ENCODE results near the gene ZNF747.
"Not testable (repeated sequence)": the region's sequence is repeated elsewhere in the genome, so short reads cannot be mapped to it uniquely, and the experiment has no call there.

Gene ZNF747

GRCh38 chr16:30555315-30556124, 20.9 kb upstream of the ZNF747 start:
- Histone ChIP-seq H3K27me3 (ENCODE audit: control insufficient read depth, insufficient read depth, low read length) (no peaks in the 10 kb centered on the region), H3K36me3 (ENCODE audit: control insufficient read depth, low read depth, low read length) (peaks cover 10% of the 10 kb centered on the region), H3K4me1 (ENCODE audit: control insufficient read depth, low read depth, low read length) (peaks cover 6% of the 10 kb centered on the region), H3K27ac (ENCODE audit: low read length) (no peak overlapping the region), H3K4me3 (ENCODE audit: low read length) (no peak overlapping the region), H3K9ac (ENCODE audit: low read length) (no peak overlapping the region), H3K9me3 (ENCODE audit: control insufficient read depth, low read depth, low read length) (no peaks in the 10 kb centered on the region)

- Histone ChIP-seq H3K4me3 (ENCODE audit: low read length) (no peak overlapping the region), H3K27me3 (ENCODE audit: control insufficient read depth, insufficient read depth, low read length) (no peaks in the 10 kb centered on the region), H3K9ac (ENCODE audit: low read length) (no peak overlapping the region), H3K4me1 (ENCODE audit: control insufficient read depth, low read depth, low read length) (peaks cover 6% of the 10 kb centered on the region), H3K9me3 (ENCODE audit: control insufficient read depth, low read depth, low read length) (no peaks in the 10 kb centered on the region), H3K27ac (ENCODE audit: low read length) (no peak overlapping the region), H3K36me3 (ENCODE audit: control insufficient read depth, low read depth, low read length) (peaks cover 10% of the 10 kb centered on the region)
These were observed 20.1 kb upstream of the ZNF747 start for GRCh38 chr16:30554557-30555314.

GRCh38 chr16:30553393-30553899, 18.8 kb upstream of the ZNF747 start:
- Histone ChIP-seq H3K9ac (ENCODE audit: low read length) (no peak overlapping the region), H3K4me3 (ENCODE audit: low read length) (no peak overlapping the region), H3K27me3 (ENCODE audit: control insufficient read depth, insufficient read depth, low read length) (no peaks in the 10 kb centered on the region), H3K9me3 (ENCODE audit: control insufficient read depth, low read depth, low read length) (no peaks in the 10 kb centered on the region), H3K4me1 (ENCODE audit: control insufficient read depth, low read depth, low read length) (no peaks in the 10 kb centered on the region), H3K27ac (ENCODE audit: low read length) (no peak overlapping the region), H3K36me3 (ENCODE audit: control insufficient read depth, low read depth, low read length) (peaks cover 10% of the 10 kb centered on the region)

- no peak overlapping the region for H3K4me3 ChIP-seq (ENCODE audit: low read length)
- H3K4me1 ChIP-seq (ENCODE audit: control insufficient read depth, low read depth, low read length), result no peaks in the 10 kb centered on the region
- H3K27ac ChIP-seq (ENCODE audit: low read length), result no peak overlapping the region
These were observed 18.3 kb upstream of the ZNF747 start for GRCh38 chr16:30552956-30553355.

GRCh38 chr16:30551781-30552180, 17.1 kb upstream of the ZNF747 start:
- H3K4me1 ChIP-seq (ENCODE audit: control insufficient read depth, low read depth, low read length), result no peaks in the 10 kb centered on the region
- H3K27me3 ChIP-seq (ENCODE audit: control insufficient read depth, insufficient read depth, low read length), result no peaks in the 10 kb centered on the region
- no peak overlapping the region for H3K27ac ChIP-seq (ENCODE audit: low read length)
- no peaks in the 10 kb centered on the region for H3K9me3 ChIP-seq (ENCODE audit: control insufficient read depth, low read depth, low read length)
- H3K4me3 ChIP-seq (ENCODE audit: low read length), result no peak overlapping the region
- H3K9ac ChIP-seq (ENCODE audit: low read length), result no peak overlapping the region
- H3K36me3 ChIP-seq (ENCODE audit: control insufficient read depth, low read depth, low read length), result peaks cover 10% of the 10 kb centered on the region

More at GRCh38 chr16:30552956-30553355, 18.3 kb upstream of the ZNF747 start:
- Histone ChIP-seq H3K27me3 (ENCODE audit: control insufficient read depth, insufficient read depth, low read length) (no peaks in the 10 kb centered on the region), H3K9me3 (ENCODE audit: control insufficient read depth, low read depth, low read length) (no peaks in the 10 kb centered on the region), H3K36me3 (ENCODE audit: control insufficient read depth, low read depth, low read length) (peaks cover 10% of the 10 kb centered on the region), H3K9ac (ENCODE audit: low read length) (no peak overlapping the region)

- no peak overlapping the region for H3K4me3 ChIP-seq (ENCODE audit: low read length)
- H3K36me3 ChIP-seq (ENCODE audit: control insufficient read depth, low read depth, low read length), result no peaks in the 10 kb centered on the region
- no peak overlapping the region for H3K27ac ChIP-seq (ENCODE audit: low read length)
- no peaks in the 10 kb centered on the region for H3K27me3 ChIP-seq (ENCODE audit: control insufficient read depth, insufficient read depth, low read length)
- no peaks in the 10 kb centered on the region for H3K9me3 ChIP-seq (ENCODE audit: control insufficient read depth, low read depth, low read length)
- H3K4me1 ChIP-seq (ENCODE audit: control insufficient read depth, low read depth, low read length), result peaks cover 15% of the 10 kb centered on the region
- no peak overlapping the region for H3K9ac ChIP-seq (ENCODE audit: low read length)
These were observed 14.0 kb upstream of the ZNF747 start for GRCh38 chr16:30548416-30549253.

- Histone ChIP-seq H3K27me3 (ENCODE audit: control insufficient read depth, insufficient read depth, low read length) (no peaks in the 10 kb centered on the region), H3K27ac (ENCODE audit: low read length) (no peak overlapping the region), H3K9me3 (ENCODE audit: control insufficient read depth, low read depth, low read length) (no peaks in the 10 kb centered on the region), H3K9ac (ENCODE audit: low read length) (no peak overlapping the region), H3K4me3 (ENCODE audit: low read length) (no peak overlapping the region), H3K36me3 (ENCODE audit: control insufficient read depth, low read depth, low read length) (no peaks in the 10 kb centered on the region), H3K4me1 (ENCODE audit: control insufficient read depth, low read depth, low read length) (peaks cover 39% of the 10 kb centered on the region)
These were observed 11.5 kb upstream of the ZNF747 start for GRCh38 chr16:30546115-30546514.

GRCh38 chr16:30543067-30543466, 8.4 kb upstream of the ZNF747 start:
- H3K4me3 ChIP-seq (ENCODE audit: low read length), result no peak overlapping the region
- H3K9ac ChIP-seq (ENCODE audit: low read length), result no peak overlapping the region
- no peak overlapping the region for H3K27ac ChIP-seq (ENCODE audit: low read length)
- H3K9me3 ChIP-seq (ENCODE audit: control insufficient read depth, low read depth, low read length), result no peaks in the 10 kb centered on the region
- H3K27me3 ChIP-seq (ENCODE audit: control insufficient read depth, insufficient read depth, low read length), result no peaks in the 10 kb centered on the region
- H3K4me1 ChIP-seq (ENCODE audit: control insufficient read depth, low read depth, low read length), result peaks cover 40% of the 10 kb centered on the region
- no peaks in the 10 kb centered on the region for H3K36me3 ChIP-seq (ENCODE audit: control insufficient read depth, low read depth, low read length)

- Histone ChIP-seq H3K9ac (ENCODE audit: low read length) (no peak overlapping the region), H3K36me3 (ENCODE audit: control insufficient read depth, low read depth, low read length) (no peaks in the 10 kb centered on the region), H3K4me3 (ENCODE audit: low read length) (peak overlapping the region; percentile 22), H3K4me1 (ENCODE audit: control insufficient read depth, low read depth, low read length) (peaks cover 40% of the 10 kb centered on the region), H3K27ac (ENCODE audit: low read length) (no peak overlapping the region), H3K27me3 (ENCODE audit: control insufficient read depth, insufficient read depth, low read length) (no peaks in the 10 kb centered on the region), H3K9me3 (ENCODE audit: control insufficient read depth, low read depth, low read length) (no peaks in the 10 kb centered on the region)
These were observed 7.1 kb upstream of the ZNF747 start for GRCh38 chr16:30541502-30542329.

GRCh38 chr16:30540916-30541464, 6.3 kb upstream of the ZNF747 start:
- H3K27ac ChIP-seq (ENCODE audit: low read length); H3K9ac ChIP-seq (ENCODE audit: low read length); H3K4me3 ChIP-seq (ENCODE audit: low read length); H3K27me3 ChIP-seq (ENCODE audit: control insufficient read depth, insufficient read depth, low read length); H3K9me3 ChIP-seq (ENCODE audit: control insufficient read depth, low read depth, low read length); H3K36me3 ChIP-seq (ENCODE audit: control insufficient read depth, low read depth, low read length): not testable (repeated sequence)
- H3K4me1 ChIP-seq (ENCODE audit: control insufficient read depth, low read depth, low read length), result peaks cover 43% of the 10 kb centered on the region

Data from iPS-18a (cell line).